ENCODE measurements around the gene SAP30L.

- TF ChIP-seq ZNF274 (IDR thresholded peaks at IDR 0.05; ENCODE audit: low read depth, low read length) (no peak), SUZ12 (IDR thresholded peaks at IDR 0.05; ENCODE audit: extremely low read depth, insufficient read depth, insufficient read length) (no peak), YY1 (IDR thresholded peaks at IDR 0.05; ENCODE audit: insufficient read depth, insufficient read length) (no peak)
Observed at GRCh38 chr5:154470137-154470536, 24.3 kb downstream of the SAP30L start.

All from NT2/D1 (cell line).